GM21447 (cell line): Measurements from ENCODE around the gene ACTR1A.
"Not testable (repeated sequence)": the region's sequence is repeated elsewhere in the genome, so short reads cannot be mapped to it uniquely, and the experiment has no call there.

Experiments
- ATAC-seq: cut with Tn5 transposase; IDR thresholded peaks from one replicate; pipeline ENCODE4 v1.9.1; 2021; ENCODE audit not compliant: unreplicated experiment

ACTR1A gene

GRCh38 chr10:102455893-102456471 lies 46.5 kb downstream of the ACTR1A start:
- ATAC-seq = no peak

GRCh38 chr10:102454662-102455487 lies 47.6 kb downstream of the ACTR1A start:
- ATAC-seq = not testable (repeated sequence)

DNA sequence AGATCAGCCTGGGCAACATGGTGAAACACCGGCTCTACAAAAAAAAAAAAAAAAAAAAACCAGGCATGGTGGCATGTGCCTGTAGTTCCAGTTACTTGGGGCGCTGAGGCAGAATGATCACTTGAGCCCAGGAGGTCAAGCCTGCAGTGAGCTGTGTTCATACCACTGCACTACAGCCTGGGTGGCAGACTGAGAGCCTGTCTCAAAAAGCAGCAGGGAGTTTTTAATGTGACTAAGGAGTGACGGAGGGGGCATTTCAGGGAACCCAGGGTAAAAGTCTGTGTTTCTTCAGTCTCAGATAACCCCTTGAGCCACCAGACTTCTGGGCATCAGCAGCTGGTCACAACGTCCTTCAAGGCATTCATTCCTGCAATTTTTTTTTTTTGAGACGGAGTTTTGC lies 49.0 kb downstream of the ACTR1A start:
- no peak for ATAC-seq

DNA sequence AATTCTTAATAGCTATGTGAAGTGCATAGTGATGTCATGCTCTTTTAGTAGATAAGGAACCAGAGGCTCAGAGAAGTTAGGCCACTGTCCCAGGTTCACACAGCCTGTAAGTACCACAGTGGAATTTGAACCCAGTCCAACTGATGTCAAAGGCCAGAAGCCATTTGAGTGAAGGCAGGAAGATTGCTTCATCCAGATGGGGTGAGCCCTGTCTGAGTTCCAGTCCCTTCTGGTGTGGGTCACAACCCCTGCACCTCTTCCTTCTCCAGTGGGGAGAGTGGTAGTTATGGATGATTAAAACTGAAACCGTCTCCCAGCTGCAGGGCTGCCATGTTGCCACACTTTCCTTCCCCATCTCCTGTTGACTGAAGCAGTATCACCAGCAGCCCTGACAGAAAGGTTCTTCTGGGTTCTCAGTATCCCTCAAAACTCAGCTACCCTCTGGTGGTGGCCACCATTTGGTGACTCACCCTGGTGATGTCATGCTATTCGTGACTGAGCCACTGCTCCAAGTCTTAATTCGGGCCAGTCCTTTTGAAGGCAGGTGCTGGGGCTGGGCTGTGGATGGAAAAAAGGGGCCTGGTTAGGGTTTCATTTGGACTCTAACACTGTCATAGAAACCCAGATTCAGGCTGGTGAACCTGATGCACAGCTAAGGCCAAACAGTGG lies 49.7 kb downstream of the ACTR1A start:
- no peak for ATAC-seq

DNA sequence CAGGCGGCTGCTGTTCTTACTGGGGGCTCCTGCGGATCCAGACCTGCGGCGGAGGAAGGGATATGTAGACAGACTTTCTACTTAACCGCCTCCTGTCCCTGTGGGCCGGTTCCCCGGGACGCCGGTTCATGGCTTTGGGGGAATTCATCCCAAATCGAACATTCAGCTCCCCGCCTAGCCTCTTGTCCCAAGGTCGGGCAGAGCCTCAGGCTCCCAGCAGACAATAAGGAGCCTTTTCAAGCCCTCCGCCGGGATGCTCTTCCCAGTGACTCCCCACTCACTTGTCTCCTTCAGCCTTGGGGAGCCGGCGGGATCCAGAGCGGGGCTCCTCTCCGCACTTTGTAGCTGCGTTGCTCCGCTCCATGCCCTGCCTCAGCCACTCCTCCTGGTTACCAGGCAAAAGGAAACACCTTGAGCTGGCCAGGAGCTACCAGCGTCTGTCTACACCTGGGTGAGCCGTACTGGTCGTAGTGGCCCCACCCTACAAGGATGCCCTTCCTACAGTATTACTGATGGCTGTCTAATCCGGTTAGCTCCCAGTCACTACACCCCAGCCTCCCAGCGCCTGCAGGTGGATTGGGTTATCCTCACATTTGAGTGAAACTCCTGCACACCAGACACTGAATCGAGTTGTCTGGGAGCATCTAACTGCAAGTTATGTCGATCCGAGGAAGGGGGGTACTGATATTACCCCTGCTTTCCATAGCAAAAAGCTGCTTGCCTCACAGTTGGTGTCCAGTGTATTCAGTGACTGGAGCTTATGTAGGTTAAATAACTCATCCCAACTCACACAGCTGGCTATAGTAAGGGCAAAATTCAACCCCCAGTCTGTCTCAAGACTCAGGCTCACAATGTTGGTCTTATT lies 51.2 kb downstream of the ACTR1A start, which contains the start of gene C10orf95:
Gene C10orf95, minus strand, starts transcription at position 439 of the 865 bp plus-strand sequence. CDS start 450 bp downstream, outside the sequence.
- no peak for ATAC-seq

DNA sequence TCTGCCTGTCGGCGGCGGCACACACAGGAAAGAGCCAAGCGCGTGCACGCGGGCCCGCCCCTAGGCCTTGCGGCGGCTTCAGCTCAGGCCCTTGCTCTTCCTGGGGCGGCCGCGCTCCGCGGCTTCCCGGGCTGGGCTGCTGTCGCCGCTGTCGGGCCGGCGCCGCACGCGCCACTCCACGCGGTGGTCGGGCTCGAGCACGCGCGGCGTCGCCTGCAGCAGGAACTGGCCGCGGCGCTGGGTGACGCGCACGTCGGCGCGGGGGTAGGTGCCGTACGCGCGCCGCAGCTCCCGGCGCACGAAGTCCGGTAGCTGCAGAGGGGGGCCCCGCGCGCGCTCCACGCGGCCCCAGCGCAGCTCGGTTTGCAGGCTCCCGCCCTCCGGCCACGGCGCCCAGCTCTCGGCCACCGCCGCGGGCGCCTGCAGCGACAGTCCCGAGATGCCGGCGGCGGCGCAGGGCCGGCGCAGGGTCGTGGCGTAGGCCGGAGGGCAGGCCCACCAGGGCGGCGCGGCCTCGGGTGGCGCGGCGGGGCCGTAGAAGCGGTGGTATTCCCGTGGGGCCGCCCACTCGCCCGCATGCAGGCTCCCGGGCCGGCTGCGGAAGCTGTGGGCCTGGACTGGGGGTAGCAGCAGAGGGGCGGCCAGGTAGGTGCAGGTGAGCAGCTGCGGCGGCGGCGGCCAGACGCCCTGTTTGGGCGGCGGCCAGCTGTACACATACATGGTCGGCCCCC lies 52.0 kb downstream of the ACTR1A start:
- ATAC-seq = peak; percentile 61

- no peak for ATAC-seq
These were observed 52.5 kb downstream of the ACTR1A start for GRCh38 chr10:102450124-102450373.

DNA sequence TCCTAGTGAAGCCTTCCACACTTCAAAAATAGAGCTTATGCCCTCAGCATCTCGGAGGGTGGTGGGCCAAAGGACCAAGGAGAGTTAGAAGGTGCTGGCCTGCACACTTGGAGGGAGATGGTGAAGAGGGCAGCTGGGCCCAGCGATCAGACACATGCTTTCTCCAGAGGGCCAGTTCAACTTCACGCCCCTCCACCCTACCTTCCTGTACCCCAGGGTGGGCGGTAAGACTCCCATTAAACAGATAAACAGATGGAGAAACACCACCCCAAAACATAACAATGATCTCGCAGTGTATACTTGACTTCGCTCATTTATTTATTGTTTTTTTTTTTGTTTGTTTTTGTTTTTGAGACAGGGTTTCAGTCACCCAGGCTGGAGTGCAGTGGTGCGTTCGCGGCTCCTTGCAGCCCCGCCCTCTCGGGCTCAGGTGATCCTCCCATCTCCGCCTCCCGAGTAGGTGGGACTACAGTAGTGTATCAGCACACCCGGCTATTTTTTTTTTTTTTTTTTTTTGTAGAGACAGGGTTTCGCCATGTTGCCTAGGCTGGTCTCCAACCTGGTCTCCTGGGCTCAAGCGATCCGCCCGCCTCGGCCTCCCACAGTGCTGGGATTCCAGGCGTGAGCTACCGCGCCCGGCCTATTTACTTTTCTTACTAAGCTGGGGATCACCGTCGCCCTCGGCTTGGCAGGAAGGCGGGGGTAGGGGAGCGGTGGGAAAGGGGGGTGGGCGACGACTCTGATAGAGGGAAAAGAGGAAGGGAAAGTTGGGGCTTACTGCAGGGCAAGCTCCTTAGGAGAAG lies 53.0 kb downstream of the ACTR1A start:
- peak; percentile 64 for ATAC-seq

- no peak for ATAC-seq
These were observed 57.7 kb downstream of the ACTR1A start for GRCh38 chr10:102444851-102445250.

DNA sequence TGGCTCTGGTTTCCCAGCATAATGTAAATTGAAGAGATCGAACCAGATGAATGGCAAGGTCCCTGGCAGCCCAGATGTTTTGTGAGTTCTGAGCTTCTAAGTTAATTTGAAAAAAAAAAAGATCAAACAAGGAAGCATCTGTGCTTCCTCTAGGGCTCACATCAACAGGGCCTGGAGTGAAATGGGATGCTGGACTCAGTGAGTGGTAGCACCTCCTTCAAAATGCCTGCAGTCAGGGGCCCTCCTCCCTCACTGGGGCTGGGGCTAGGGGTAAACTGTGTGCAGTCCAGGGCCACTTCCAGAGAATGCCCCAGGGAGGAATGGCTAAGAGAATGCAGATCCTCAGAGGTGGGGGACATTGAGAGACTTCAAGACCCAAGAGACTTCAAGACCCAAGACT lies 64.1 kb downstream of the ACTR1A start:
- ATAC-seq = no peak

DNA sequence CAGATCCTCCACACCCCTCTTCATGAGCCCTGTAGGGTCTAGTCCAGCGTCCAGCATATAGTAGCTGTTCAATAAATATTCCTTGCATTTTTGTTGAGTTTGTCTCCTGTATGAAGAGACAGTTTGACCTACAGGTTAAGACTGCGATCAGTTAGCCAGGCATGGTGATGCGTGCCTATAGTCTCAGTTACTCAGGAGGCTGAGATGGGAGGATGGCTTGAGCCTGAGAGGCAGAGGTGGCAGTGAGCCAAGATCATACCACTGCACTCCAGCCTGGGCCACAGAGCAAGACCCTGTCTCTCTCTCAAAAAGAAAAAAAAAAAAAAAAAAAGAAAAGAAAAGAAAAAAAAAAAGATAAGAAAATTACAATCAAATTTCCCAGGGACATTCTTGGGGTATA lies 65.0 kb downstream of the ACTR1A start:
- ATAC-seq = no peak

- no peak for ATAC-seq
These were observed 66.2 kb downstream of the ACTR1A start for GRCh38 chr10:102436312-102436711.

DNA sequence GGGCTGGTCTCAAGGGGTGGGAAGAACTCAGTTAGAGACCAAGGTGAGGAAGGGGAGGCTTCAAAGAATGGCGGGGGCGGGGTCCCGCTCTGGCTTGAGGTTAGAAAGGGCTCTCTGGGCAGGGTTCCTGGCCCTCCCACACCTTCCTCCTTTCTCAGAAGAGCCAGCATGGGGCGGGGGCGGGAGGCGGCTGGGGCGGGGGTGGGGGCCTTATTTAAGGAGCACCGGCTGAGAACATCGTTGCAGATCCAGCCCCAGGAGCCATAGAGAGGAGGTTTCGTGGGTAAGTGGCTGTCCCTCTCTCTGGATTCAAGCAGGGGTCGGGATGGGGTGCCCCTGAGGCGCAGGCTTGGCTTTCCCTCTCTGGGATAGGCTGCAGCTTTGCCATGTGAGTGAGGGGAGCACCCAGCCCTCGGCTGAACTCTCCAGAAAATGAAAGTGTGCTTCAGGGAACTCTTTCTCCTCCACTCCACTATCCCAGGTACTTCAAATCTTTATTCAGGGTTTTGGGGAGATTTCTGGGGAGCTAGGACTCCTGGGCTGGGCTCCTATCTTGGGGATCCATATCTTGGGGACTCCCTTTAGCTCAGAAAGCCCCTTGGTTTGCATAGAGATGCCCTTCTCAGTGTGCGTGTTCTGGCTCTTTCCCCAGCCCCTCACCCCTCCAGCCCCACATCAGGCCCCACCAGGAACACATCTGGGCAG lies 66.8 kb downstream of the ACTR1A start:
- ATAC-seq = no peak

DNA sequence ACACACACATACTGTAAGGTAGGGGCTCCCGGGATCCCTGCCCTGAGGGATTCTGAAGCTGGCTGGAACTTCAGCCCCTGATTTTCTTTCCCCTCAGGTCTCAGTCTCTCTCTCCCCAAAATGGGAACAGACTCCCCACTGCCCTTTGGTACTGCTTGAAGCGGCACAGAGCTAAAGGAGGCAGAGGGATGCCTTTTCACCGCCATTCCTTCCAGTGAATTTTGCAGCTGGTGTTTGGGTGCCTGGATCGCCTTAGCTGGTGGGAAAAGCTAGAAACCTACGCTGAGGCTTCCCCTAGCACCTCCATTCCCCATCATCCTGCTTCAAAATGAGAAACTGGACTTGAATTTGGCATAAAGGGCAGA lies 67.4 kb downstream of the ACTR1A start:
- ATAC-seq = no peak

- ATAC-seq = no peak
These were observed 67.9 kb downstream of the ACTR1A start for GRCh38 chr10:102434394-102435132.

GRCh38 chr10:102433619-102434046 lies 68.9 kb downstream of the ACTR1A start:
- ATAC-seq = no peak

GRCh38 chr10:102432162-102432950 lies 70.2 kb downstream of the ACTR1A start, which contains the start of gene CUEDC2:
CUEDC2 (minus strand) TSS chr10:102432574; CDS start chr10:102425188, 7,386 bp downstream.
- peak; percentile 88 for ATAC-seq
